Measurements from ENCODE around the gene UGT2A1.

DNA sequence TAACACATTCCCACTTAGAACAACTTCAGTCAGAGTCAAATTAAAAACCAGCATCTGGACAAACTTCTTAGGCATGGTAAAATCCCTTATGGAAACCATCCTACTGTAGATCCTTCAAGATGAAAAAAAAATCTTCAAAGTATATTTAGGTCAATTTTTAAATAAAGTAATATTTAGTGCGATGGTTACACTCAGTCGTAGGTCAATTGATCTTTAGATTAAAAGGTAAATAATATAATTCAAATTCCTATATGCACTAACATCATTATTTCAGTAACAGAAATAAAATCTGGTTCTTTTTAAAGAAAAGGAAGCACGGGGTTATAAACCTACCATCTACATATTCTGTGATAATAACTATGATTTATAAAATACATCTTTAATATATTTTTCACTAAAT lies 13.5 kb downstream of the UGT2A1 start, which contains the start of gene UGT2A2:
- TF ChIP-seq ZNF263 (CRISPR knock-in tag; IDR thresholded peaks at IDR 0.05): no peak
- TF ChIP-seq KAT2B (IDR thresholded peaks at IDR 0.05; ENCODE audit: borderline replicate concordance, low read depth, low read length): no peak
- TF ChIP-seq, protein P1, sequence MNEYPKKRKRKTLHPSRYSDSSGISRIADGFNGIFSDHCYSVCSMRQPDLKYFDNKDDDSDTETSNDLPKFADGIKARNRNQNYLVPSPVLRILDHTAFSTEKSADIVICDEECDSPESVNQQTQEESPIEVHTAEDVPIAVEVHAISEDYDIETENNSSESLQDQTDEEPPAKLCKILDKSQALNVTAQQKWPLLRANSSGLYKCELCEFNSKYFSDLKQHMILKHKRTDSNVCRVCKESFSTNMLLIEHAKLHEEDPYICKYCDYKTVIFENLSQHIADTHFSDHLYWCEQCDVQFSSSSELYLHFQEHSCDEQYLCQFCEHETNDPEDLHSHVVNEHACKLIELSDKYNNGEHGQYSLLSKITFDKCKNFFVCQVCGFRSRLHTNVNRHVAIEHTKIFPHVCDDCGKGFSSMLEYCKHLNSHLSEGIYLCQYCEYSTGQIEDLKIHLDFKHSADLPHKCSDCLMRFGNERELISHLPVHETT (CRISPR knock-in tag; conservative IDR thresholded peaks at IDR 0.05): no peak
- no peak for TF ChIP-seq ZNF383 (CRISPR knock-in tag; IDR thresholded peaks at IDR 0.05; ENCODE audit: borderline replicate concordance)
- no peak for TF ChIP-seq MXD4 (CRISPR knock-in tag; IDR thresholded peaks at IDR 0.05)
- no peak for TF ChIP-seq SKI (IDR thresholded peaks at IDR 0.05; ENCODE audit: partially characterized antibody)
- no peak for TF ChIP-seq NFIC (IDR thresholded peaks at IDR 0.05; ENCODE audit: low read length)
